ENCODE measurements around the gene TYRP1. TPM values are rescaled to one million over a fixed set of nuclear protein-coding genes. Genes with fewer than 3 reads are reported as not detected.
A peak's percentile ranks its signal among the peaks of the same experiment; 100 is the strongest.

TYRP1 gene
- total RNA-seq, 3 donors from 2014 or later, result 0.23 to 1.7 TPM; not detected in 1

DNA sequence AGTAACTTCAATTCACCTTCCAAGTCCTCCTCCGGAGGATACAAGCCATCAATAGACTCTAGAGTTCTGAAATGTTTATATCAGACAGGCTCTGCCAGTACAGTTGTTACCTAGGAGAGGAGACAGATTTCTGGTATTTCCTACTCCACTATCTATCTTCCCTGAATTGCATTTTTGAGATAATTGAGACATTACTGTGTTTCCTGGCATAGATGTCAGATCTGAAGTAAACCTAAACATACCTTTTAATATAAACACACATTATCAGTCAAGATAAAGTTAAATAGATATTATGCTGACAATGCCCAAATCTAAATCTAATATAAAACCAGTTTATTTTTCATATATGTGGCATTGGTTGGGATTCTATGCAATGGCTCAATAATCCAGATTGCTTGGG lies 8.2 kb upstream of the TYRP1 start:
- TF ChIP-seq, protein P1, sequence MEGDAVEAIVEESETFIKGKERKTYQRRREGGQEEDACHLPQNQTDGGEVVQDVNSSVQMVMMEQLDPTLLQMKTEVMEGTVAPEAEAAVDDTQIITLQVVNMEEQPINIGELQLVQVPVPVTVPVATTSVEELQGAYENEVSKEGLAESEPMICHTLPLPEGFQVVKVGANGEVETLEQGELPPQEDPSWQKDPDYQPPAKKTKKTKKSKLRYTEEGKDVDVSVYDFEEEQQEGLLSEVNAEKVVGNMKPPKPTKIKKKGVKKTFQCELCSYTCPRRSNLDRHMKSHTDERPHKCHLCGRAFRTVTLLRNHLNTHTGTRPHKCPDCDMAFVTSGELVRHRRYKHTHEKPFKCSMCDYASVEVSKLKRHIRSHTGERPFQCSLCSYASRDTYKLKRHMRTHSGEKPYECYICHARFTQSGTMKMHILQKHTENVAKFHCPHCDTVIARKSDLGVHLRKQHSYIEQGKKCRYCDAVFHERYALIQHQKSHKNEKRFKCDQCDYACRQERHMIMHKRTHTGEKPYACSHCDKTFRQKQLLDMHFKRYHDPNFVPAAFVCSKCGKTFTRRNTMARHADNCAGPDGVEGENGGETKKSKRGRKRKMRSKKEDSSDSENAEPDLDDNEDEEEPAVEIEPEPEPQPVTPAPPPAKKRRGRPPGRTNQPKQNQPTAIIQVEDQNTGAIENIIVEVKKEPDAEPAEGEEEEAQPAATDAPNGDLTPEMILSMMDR (IDR thresholded peaks at IDR 0.05), result no peak
- no peaks in the 10 kb centered on the region for H3K36me3 ChIP-seq (ENCODE audit: low read depth)
- intact Hi-C loops (cut with DNase I, micrococcal nuclease), result no loop called here

DNA sequence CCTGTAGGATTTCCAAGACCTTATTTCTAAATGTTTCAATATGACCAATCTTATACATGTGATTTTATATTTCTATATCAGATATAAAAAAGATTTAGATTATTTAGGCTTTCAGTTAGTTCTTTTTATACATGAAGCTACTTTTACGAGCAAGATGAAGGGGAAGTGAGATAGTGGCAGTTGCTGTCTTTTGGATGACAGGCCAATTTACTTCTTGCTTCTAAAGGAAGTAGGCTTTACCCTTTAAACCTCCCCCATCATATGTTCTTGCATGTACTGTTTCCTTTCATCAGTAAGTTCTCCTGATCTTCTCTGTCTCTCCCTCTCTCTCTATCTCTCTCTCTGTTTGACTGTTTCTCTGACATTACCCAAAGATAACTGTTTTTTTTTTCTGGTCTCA lies 4.0 kb upstream of the TYRP1 start:
- H3K9me3 ChIP-seq, result no peaks in the 10 kb centered on the region
- H3K36me3 ChIP-seq (ENCODE audit: low read depth), result no peaks in the 10 kb centered on the region
- ATAC-seq (no peak), DNase-seq (no peak)
- H3K4me3 ChIP-seq, result no peak overlapping the region
- H3K4me1 ChIP-seq (ENCODE audit: low read depth), result no peaks in the 10 kb centered on the region
- intact Hi-C loops (cut with DNase I, micrococcal nuclease), result no loop called here
- TF ChIP-seq, protein P1 (IDR thresholded peaks at IDR 0.05), result no peak

More for the DNA sequence above, 8.2 kb upstream of the TYRP1 start:
- ATAC-seq, result no peak
- DNase-seq, result no peak
- H3K9me3 ChIP-seq, result no peaks in the 10 kb centered on the region
- H3K4me3 ChIP-seq, result no peak overlapping the region
- no peaks in the 10 kb centered on the region for H3K4me1 ChIP-seq (ENCODE audit: low read depth)

DNA sequence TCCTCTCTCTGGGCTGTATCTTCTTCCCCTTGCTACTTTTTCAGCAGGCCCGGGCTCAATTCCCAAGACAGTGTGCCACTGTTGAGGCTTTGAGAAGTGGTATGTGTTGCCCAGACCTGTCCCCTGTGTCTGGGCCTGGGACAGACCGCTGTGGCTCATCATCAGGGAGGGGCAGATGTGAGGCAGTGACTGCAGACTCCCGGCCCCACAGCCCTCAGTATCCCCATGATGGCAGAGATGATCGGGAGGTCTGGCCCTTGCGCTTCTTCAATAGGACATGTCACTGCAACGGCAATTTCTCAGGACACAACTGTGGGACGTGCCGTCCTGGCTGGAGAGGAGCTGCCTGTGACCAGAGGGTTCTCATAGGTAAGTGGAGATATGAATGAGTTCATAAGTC lies 828 bp downstream of the TYRP1 start:
- Histone ChIP-seq H3K4me3 (no peak overlapping the region), H3K9me3 (no peaks in the 10 kb centered on the region), H3K36me3 (ENCODE audit: low read depth) (no peaks in the 10 kb centered on the region), H3K4me1 (ENCODE audit: low read depth) (no peaks in the 10 kb centered on the region)
- DNase-seq, result peak in 1 of 3 donors; percentile 14
- TF ChIP-seq, protein P1 (IDR thresholded peaks at IDR 0.05), result no peak
- intact Hi-C loops (cut with DNase I, micrococcal nuclease), result no loop called here
- ATAC-seq, result no peak

DNA sequence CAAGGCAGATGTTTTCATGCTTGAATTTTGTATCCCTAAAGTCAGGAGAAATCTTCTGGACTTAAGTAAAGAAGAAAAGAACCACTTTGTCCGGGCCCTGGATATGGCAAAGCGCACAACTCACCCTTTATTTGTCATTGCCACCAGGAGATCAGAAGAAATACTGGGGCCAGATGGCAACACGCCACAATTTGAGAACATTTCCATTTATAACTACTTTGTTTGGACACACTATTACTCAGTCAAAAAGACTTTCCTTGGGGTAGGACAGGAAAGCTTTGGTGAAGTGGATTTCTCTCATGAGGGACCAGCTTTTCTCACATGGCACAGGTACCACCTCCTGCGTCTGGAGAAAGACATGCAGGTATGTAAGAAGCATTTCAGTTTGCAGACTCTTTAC lies 2.3 kb downstream of the TYRP1 start:
- H3K4me3 ChIP-seq, result no peak overlapping the region
- H3K36me3 ChIP-seq (ENCODE audit: low read depth), result no peaks in the 10 kb centered on the region
- no peaks in the 10 kb centered on the region for H3K4me1 ChIP-seq (ENCODE audit: low read depth)
- ATAC-seq, result no peak
- no peak for DNase-seq
- H3K9me3 ChIP-seq, result no peaks in the 10 kb centered on the region
- TF ChIP-seq, protein P1 (IDR thresholded peaks at IDR 0.05), result no peak
- intact Hi-C loops (cut with DNase I, micrococcal nuclease), result no loop called here

DNA sequence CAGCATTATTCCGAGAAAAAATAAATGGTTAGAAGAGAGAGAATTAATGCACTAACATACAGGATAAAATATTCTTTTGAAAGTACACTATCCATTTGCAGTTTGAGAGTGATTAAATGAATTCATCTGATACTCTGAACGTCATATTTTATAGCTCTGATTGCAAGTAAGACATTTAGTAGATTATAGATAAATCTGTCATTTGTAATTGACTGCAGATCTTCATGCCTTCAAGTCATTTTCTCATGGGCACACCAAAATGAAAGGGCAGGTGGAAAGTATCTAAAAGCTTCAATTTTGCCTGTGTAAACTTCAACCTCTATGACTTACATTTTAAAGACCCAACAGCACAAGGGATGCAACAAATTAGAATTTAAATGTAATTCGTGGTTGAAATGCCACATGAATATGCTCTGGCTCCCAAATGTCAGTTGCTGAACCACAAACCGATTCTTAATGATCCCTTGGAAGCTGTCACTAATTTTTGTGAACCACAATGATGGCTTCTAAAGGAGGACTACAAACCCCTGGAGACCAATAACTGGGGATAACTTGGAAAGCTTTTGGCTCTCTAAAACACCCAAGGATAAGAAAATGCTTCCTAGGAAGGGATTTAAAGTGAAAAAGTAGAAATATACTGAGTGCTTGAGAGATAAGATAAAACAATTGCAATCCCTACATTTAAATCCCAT lies 3.9 kb downstream of the TYRP1 start:
- ATAC-seq (no peak), DNase-seq (no peak)
- Histone ChIP-seq H3K9me3 (no peaks in the 10 kb centered on the region), H3K36me3 (ENCODE audit: low read depth) (no peaks in the 10 kb centered on the region), H3K4me3 (no peak overlapping the region), H3K4me1 (ENCODE audit: low read depth) (no peaks in the 10 kb centered on the region)
- intact Hi-C loops (cut with DNase I, micrococcal nuclease), result no loop called here
- TF ChIP-seq, protein P1 (IDR thresholded peaks at IDR 0.05), result no peak

DNA sequence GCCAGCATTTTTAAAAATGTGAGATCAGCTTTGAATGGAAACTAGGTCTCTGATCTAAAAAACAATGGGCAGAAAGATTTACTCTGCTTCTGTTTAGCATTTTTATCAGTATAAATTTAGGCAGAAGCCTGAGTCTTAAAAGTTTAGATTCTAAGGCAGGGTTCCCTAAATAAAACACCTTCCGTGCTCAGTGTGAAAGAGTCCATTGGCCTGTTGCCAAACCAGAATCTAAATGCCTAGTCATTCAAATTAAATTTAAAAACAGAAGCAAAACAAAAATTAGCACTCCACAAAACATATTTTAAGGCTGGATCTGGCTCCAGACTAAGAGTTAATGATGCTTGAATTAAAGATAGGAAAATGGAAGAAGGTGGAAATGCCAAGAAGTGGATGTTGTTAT lies 4.5 kb downstream of the TYRP1 start:
- no peak for DNase-seq
- TF ChIP-seq, protein P1 (IDR thresholded peaks at IDR 0.05), result no peak
- no peaks in the 10 kb centered on the region for H3K9me3 ChIP-seq

More for the DNA sequence above, 4.5 kb downstream of the TYRP1 start:
- Histone ChIP-seq H3K36me3 (ENCODE audit: low read depth) (no peaks in the 10 kb centered on the region), H3K4me1 (ENCODE audit: low read depth) (no peaks in the 10 kb centered on the region), H3K4me3 (no peak overlapping the region)
- intact Hi-C loops (cut with DNase I, micrococcal nuclease), result no loop called here
- no peak for ATAC-seq

Measured in mucosa of descending colon (tissue), 3 donors.